ENCODE results near the gene PDRG1.

The PDRG1 gene

GRCh38 chr20:31906001-31906400 lies 45.8 kb downstream of the PDRG1 start:
- no peak for TF ChIP-seq CTCF (conservative IDR thresholded peaks at IDR 0.05; ENCODE audit: low read depth, low read length)
- no peak for DNase-seq (ENCODE audit: low read depth)
- no peak overlapping the region for H3K4me3 ChIP-seq (ENCODE audit: low read length)

- no peak for DNase-seq (ENCODE audit: low read depth)
- no peak for TF ChIP-seq CTCF (conservative IDR thresholded peaks at IDR 0.05; ENCODE audit: low read depth, low read length)
- no peak overlapping the region for H3K4me3 ChIP-seq (ENCODE audit: low read length)
These were observed 48.0 kb downstream of the PDRG1 start for GRCh38 chr20:31903627-31904386.

DNA sequence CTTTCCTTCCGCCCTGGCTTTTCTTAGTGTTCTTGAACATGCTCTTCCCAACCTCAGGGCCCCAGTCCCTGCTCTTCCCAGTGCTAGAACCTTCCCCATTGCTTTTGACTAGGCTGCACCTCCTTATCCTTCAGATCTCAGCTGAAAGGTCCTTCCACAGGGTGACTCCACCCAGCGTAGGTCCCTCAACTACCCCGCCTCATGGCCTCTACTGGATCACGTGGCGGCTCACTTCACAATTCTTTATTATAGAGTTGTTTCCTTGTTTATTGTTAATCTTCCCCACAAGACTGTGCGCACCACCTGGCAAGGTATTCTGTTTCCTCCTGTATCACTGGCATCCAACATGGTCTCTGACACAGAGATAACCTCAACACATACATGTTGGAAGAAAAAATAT lies 50.2 kb downstream of the PDRG1 start:
- no peak overlapping the region for H3K4me3 ChIP-seq (ENCODE audit: low read length)
- DNase-seq (ENCODE audit: low read depth): no peak
- no peak for TF ChIP-seq CTCF (conservative IDR thresholded peaks at IDR 0.05; ENCODE audit: low read depth, low read length)

- no peak for DNase-seq (ENCODE audit: low read depth)
- TF ChIP-seq CTCF (conservative IDR thresholded peaks at IDR 0.05; ENCODE audit: low read depth, low read length): no peak
- no peak overlapping the region for H3K4me3 ChIP-seq (ENCODE audit: low read length)
These were observed 54.3 kb downstream of the PDRG1 start for GRCh38 chr20:31897541-31897940.

DNA sequence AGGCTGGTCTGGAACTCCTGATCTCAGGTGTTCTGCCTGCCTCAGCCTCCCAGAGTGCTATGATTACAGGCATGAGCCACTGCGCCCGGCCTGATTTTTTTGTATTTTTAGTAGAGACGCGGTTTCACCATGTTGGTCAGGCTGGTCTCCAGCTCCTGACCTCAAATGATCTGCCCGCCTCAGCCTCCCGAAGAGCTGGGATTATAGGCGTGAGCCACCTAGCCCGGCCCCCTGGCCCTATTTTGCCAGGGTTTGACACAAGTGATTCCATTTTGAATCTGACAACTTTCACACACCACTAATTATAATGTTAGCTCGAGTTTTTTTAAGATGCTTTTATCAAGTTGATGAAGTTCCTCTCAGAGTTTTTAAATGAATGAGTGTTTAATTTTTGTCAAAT lies 55.8 kb downstream of the PDRG1 start:
- TF ChIP-seq CTCF (conservative IDR thresholded peaks at IDR 0.05; ENCODE audit: low read depth, low read length): no peak
- H3K4me3 ChIP-seq (ENCODE audit: low read length): no peak overlapping the region
- DNase-seq (ENCODE audit: low read depth): no peak

DNA sequence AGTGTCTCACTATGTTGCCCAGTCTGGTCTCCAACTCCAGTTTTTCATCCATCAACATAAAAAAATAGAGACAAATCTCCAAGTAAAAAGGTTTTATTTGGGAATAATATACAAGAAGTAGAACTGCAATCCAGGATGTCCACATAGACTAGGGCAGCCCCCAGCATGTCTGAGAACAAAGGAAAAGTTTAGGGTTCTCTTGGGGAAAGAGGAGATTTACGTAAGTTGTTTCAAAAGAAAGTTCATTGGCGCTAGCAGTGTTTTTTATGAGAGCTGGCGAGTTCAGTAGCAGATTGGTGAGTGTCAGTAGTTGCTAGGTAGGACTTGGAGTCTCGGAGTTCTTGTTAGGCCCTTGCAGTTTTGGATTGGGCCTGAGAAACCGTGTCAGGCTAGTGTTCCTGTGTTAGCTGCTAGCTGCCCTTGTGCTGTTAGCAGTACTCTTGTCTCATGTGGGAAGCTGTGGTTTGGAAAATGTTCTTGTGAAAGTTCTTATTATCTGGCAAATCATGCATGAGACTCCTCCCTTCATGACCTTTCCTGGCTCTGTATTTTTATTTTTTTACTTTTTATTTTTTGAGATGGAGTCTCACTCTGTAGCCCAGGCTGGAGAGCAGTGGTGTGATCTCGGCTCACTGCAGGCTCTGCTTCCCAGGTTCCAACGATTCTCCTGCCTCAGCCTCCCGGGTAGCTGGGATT lies 56.7 kb downstream of the PDRG1 start:
- no peak overlapping the region for H3K4me3 ChIP-seq (ENCODE audit: low read length)
- TF ChIP-seq CTCF (conservative IDR thresholded peaks at IDR 0.05; ENCODE audit: low read depth, low read length): no peak
- DNase-seq (ENCODE audit: low read depth): no peak

Data from retinal pigment epithelial cell (primary cell).